ENCODE measurements around the gene ERCC6L2.

ERCC6L2 gene

GRCh38 chr9:95954940-95955339 is 79.4 kb downstream of the ERCC6L2 start:
- Mint-ChIP-seq H3K27me3 (no peaks in the 10 kb centered on the region), H3K4me1 (no peaks in the 10 kb centered on the region), H3K9me3 (peaks cover 9% of the 10 kb centered on the region), H3K36me3 (peaks cover 41% of the 10 kb centered on the region), H3K4me3 (no peak overlapping the region), H3K27ac (no peak overlapping the region)
- ATAC-seq (ENCODE audit: low read depth): no peak
- no peak for DNase-seq (ENCODE audit: low spot score in 2 of 2)

GRCh38 chr9:95962936-95963335 is 87.4 kb downstream of the ERCC6L2 start:
- DNase-seq (ENCODE audit: low spot score in 2 of 2): no peak
- Mint-ChIP-seq H3K36me3 (peaks cover 20% of the 10 kb centered on the region), H3K4me1 (no peaks in the 10 kb centered on the region), H3K9me3 (peaks cover 4% of the 10 kb centered on the region), H3K27ac (no peak overlapping the region), H3K4me3 (no peak overlapping the region), H3K27me3 (no peaks in the 10 kb centered on the region)
- no peak for ATAC-seq (ENCODE audit: low read depth)

GRCh38 chr9:95963659-95964058 is 88.2 kb downstream of the ERCC6L2 start:
- ATAC-seq (ENCODE audit: low read depth): no peak
- Mint-ChIP-seq H3K27ac (no peak overlapping the region), H3K4me3 (no peak overlapping the region), H3K4me1 (no peaks in the 10 kb centered on the region), H3K27me3 (no peaks in the 10 kb centered on the region), H3K9me3 (peaks cover 4% of the 10 kb centered on the region), H3K36me3 (peaks cover 17% of the 10 kb centered on the region)
- no peak for DNase-seq (ENCODE audit: low spot score in 2 of 2)

- Mint-ChIP-seq H3K36me3 (peaks cover 16% of the 10 kb centered on the region), H3K4me3 (no peak overlapping the region), H3K9me3 (peaks cover 2% of the 10 kb centered on the region), H3K27ac (no peak overlapping the region), H3K4me1 (no peaks in the 10 kb centered on the region), H3K27me3 (no peaks in the 10 kb centered on the region)
- ATAC-seq (ENCODE audit: low read depth): no peak
- DNase-seq (ENCODE audit: low spot score in 2 of 2): no peak
These were observed 90.8 kb downstream of the ERCC6L2 start for GRCh38 chr9:95966306-95966705.

GRCh38 chr9:95970317-95970716 is 94.8 kb downstream of the ERCC6L2 start:
- Mint-ChIP-seq H3K4me1 (peaks cover 3% of the 10 kb centered on the region), H3K9me3 (no peaks in the 10 kb centered on the region), H3K27me3 (no peaks in the 10 kb centered on the region), H3K4me3 (no peak overlapping the region), H3K36me3 (peaks cover 33% of the 10 kb centered on the region), H3K27ac (no peak overlapping the region)
- DNase-seq (ENCODE audit: low spot score in 2 of 2): no peak
- no peak for ATAC-seq (ENCODE audit: low read depth)

GRCh38 chr9:95971815-95972214 is 96.3 kb downstream of the ERCC6L2 start:
- H3K4me1 Mint-ChIP-seq: peaks cover 3% of the 10 kb centered on the region
- H3K27me3 Mint-ChIP-seq: no peaks in the 10 kb centered on the region
- no peaks in the 10 kb centered on the region for H3K9me3 Mint-ChIP-seq
- no peak overlapping the region for H3K4me3 Mint-ChIP-seq
- H3K27ac Mint-ChIP-seq: no peak overlapping the region
- ATAC-seq (ENCODE audit: low read depth) (no peak), DNase-seq (ENCODE audit: low spot score in 2 of 2) (no peak)
- peaks cover 36% of the 10 kb centered on the region for H3K36me3 Mint-ChIP-seq

- no peak overlapping the region for H3K27ac Mint-ChIP-seq
- no peak for ATAC-seq (ENCODE audit: low read depth)
- H3K4me3 Mint-ChIP-seq: no peak overlapping the region
- H3K9me3 Mint-ChIP-seq: no peaks in the 10 kb centered on the region
- H3K27me3 Mint-ChIP-seq: no peaks in the 10 kb centered on the region
- peaks cover 36% of the 10 kb centered on the region for H3K36me3 Mint-ChIP-seq
- peaks cover 3% of the 10 kb centered on the region for H3K4me1 Mint-ChIP-seq
- no peak for DNase-seq (ENCODE audit: low spot score in 2 of 2)
These were observed 98.9 kb downstream of the ERCC6L2 start for GRCh38 chr9:95974389-95974788.

- Mint-ChIP-seq H3K36me3 (peaks cover 32% of the 10 kb centered on the region), H3K27me3 (no peaks in the 10 kb centered on the region), H3K27ac (no peak overlapping the region), H3K4me1 (peaks cover 3% of the 10 kb centered on the region), H3K9me3 (no peaks in the 10 kb centered on the region), H3K4me3 (no peak overlapping the region)
- DNase-seq (ENCODE audit: low spot score in 2 of 2): no peak
- ATAC-seq (ENCODE audit: low read depth): no peak
These were observed 101.9 kb downstream of the ERCC6L2 start for GRCh38 chr9:95977371-95977770.

- H3K4me3 Mint-ChIP-seq: no peak overlapping the region
- no peaks in the 10 kb centered on the region for H3K9me3 Mint-ChIP-seq
- ATAC-seq (ENCODE audit: low read depth) (no peak), DNase-seq (ENCODE audit: low spot score in 2 of 2) (no peak)
- no peak overlapping the region for H3K27ac Mint-ChIP-seq
- peaks cover 3% of the 10 kb centered on the region for H3K4me1 Mint-ChIP-seq
- H3K27me3 Mint-ChIP-seq: no peaks in the 10 kb centered on the region
- peaks cover 27% of the 10 kb centered on the region for H3K36me3 Mint-ChIP-seq
These were observed 102.6 kb downstream of the ERCC6L2 start for GRCh38 chr9:95978106-95978505.

GRCh38 chr9:95979446-95979845 is 104.0 kb downstream of the ERCC6L2 start:
- Mint-ChIP-seq H3K27me3 (no peaks in the 10 kb centered on the region), H3K27ac (no peak overlapping the region), H3K9me3 (no peaks in the 10 kb centered on the region), H3K4me3 (no peak overlapping the region), H3K36me3 (peaks cover 25% of the 10 kb centered on the region), H3K4me1 (peaks cover 3% of the 10 kb centered on the region)
- DNase-seq (ENCODE audit: low spot score in 2 of 2) (no peak), ATAC-seq (ENCODE audit: low read depth) (no peak)

GRCh38 chr9:95980262-95981125 is 105.0 kb downstream of the ERCC6L2 start:
- no peak for DNase-seq (ENCODE audit: low spot score in 2 of 2)
- H3K4me1 Mint-ChIP-seq: no peaks in the 10 kb centered on the region
- no peak overlapping the region for H3K27ac Mint-ChIP-seq
- no peak for ATAC-seq (ENCODE audit: low read depth)
- H3K36me3 Mint-ChIP-seq: peaks cover 28% of the 10 kb centered on the region
- no peak overlapping the region for H3K4me3 Mint-ChIP-seq
- H3K27me3 Mint-ChIP-seq: no peaks in the 10 kb centered on the region
- no peaks in the 10 kb centered on the region for H3K9me3 Mint-ChIP-seq

GRCh38 chr9:95981761-95982390 is 106.4 kb downstream of the ERCC6L2 start:
- ATAC-seq (ENCODE audit: low read depth): no peak
- no peaks in the 10 kb centered on the region for H3K27me3 Mint-ChIP-seq
- no peak overlapping the region for H3K4me3 Mint-ChIP-seq
- no peak overlapping the region for H3K27ac Mint-ChIP-seq
- H3K9me3 Mint-ChIP-seq: peaks cover 1% of the 10 kb centered on the region
- H3K36me3 Mint-ChIP-seq: peaks cover 31% of the 10 kb centered on the region
- H3K4me1 Mint-ChIP-seq: no peaks in the 10 kb centered on the region
- no peak for DNase-seq (ENCODE audit: low spot score in 2 of 2)

- peaks cover 29% of the 10 kb centered on the region for H3K36me3 Mint-ChIP-seq
These were observed 110.1 kb downstream of the ERCC6L2 start for GRCh38 chr9:95985440-95986055.

GRCh38 chr9:95989297-95989696 is 113.8 kb downstream of the ERCC6L2 start:
- Mint-ChIP-seq H3K27me3 (no peaks in the 10 kb centered on the region), H3K9me3 (peaks cover 1% of the 10 kb centered on the region), H3K4me3 (no peak overlapping the region), H3K36me3 (peaks cover 30% of the 10 kb centered on the region), H3K4me1 (no peaks in the 10 kb centered on the region), H3K27ac (no peak overlapping the region)
- DNase-seq (ENCODE audit: low spot score in 2 of 2) (no peak), ATAC-seq (ENCODE audit: low read depth) (no peak)

More at GRCh38 chr9:95985440-95986055, 110.1 kb downstream of the ERCC6L2 start:
- Mint-ChIP-seq H3K27ac (no peak overlapping the region), H3K9me3 (peaks cover 1% of the 10 kb centered on the region), H3K27me3 (no peaks in the 10 kb centered on the region), H3K4me1 (no peaks in the 10 kb centered on the region), H3K4me3 (no peak overlapping the region)
- ATAC-seq (ENCODE audit: low read depth): no peak
- DNase-seq (ENCODE audit: low spot score in 2 of 2): no peak
